HFFc6 (cell line): ENCODE results near the gene MAGEC1. TPM values are rescaled to one million over a fixed set of nuclear protein-coding genes. Genes with fewer than 3 reads are reported as not detected.

Experiments
- DNase-seq: peaks from one replicate; pipeline ENCODE4 v3.0.0-alpha.2; 2018
- H3K27ac Mint-ChIP-seq: 2 replicates; pipeline ENCODE4 v1.8.0; 2020; ENCODE audit warnings: mild to moderate bottlenecking, mixed read lengths
- H3K27me3 Mint-ChIP-seq: 2 replicates; pipeline ENCODE4 v1.8.0; 2021; ENCODE audit warnings: mild to moderate bottlenecking, moderate library complexity, mixed read lengths; ENCODE audit not compliant: insufficient read depth
- H3K36me3 Mint-ChIP-seq: 2 replicates; pipeline ENCODE4 v1.8.0; 2021; ENCODE audit warnings: low read depth, mixed read lengths
- H3K4me1 Mint-ChIP-seq: 2 replicates; pipeline ENCODE4 v1.8.0; 2020; ENCODE audit warnings: low read depth, mixed read lengths
- H3K4me3 Mint-ChIP-seq: 2 replicates; pipeline ENCODE4 v1.8.0; 2020; ENCODE audit warnings: mild to moderate bottlenecking, moderate library complexity, mixed read lengths
- H3K9me3 Mint-ChIP-seq: 2 replicates; pipeline ENCODE4 v1.8.0; 2020; ENCODE audit warnings: mild to moderate bottlenecking, mixed read lengths
- CTCF ChIP-seq: fragments of 200-600 bp; sonication (generic); IDR thresholded peaks from 2 replicates; pipeline ENCODE4 v1.5.0; 2021; ENCODE audit warnings: antibody characterized with exemption, mild to moderate bottlenecking
- total RNA-seq, 6 experiments: library from RNA; stranded (reverse); fragmentation: NEBNext Ultra II Directional; extraction: Animal tissue kit (Norgen Biotek cat#: 25700); gene quantifications; 2 replicates in 1 of 6; 3 replicates in 5 of 6; pipeline ENCODE4 v1.2.3, GENCODE V29; 2021

MAGEC1 gene
- total RNA-seq, 6 experiments from 2014 or later: 0.05 to 0.10 (median 0.07) TPM; not detected in 3

DNA sequence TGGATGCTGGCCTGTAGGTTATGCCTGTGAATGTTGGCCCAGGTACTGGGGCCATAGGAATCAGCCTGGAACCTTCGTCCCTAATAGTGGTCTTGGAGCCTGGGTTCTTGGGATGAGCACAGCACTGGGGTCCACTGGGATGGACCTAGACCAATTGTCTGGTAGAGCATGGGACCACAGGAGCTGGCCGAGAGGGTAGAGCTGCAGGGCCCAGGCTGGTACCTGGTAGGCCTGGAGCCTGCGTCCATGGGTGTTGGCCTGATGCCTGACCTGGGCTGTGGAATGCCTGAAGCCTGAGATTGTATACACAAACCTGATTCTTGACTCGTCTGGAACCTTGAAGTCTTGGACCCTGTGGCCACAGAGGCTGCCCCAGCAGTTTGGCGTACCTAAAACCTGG, 48.9 kb downstream of the MAGEC1 start:
- Mint-ChIP-seq H3K4me3 (no peak overlapping the region), H3K27ac (no peak overlapping the region), H3K27me3 (no peaks in the 10 kb centered on the region), H3K9me3 (peaks cover 4% of the 10 kb centered on the region; the same call in 1 of the 2 replicates), H3K36me3 (no peaks in the 10 kb centered on the region), H3K4me1 (no peaks in the 10 kb centered on the region)
- DNase-seq: no peak
- TF ChIP-seq CTCF: no peak

GRCh38 chrX:141958675-141959074, 55.0 kb downstream of the MAGEC1 start:
- no peak for TF ChIP-seq CTCF
- Mint-ChIP-seq H3K9me3 (no peaks in the 10 kb centered on the region), H3K36me3 (no peaks in the 10 kb centered on the region), H3K27me3 (no peaks in the 10 kb centered on the region), H3K4me1 (no peaks in the 10 kb centered on the region), H3K4me3 (no peak overlapping the region), H3K27ac (no peak overlapping the region)
- DNase-seq: no peak

Other genes starting within 250 kb of the MAGEC1 start
- gene SPANXD, start 205.2 kb upstream of the MAGEC1 start, total RNA-seq: 1 to 10 TPM in 4 of 6 experiments, not detected in 2; 2.4 to 3.1 (median 2.8) TPM
- gene MAGEC3, start 65.6 kb upstream of the MAGEC1 start, total RNA-seq: under 1 TPM in 1 of 6 experiments, not detected in 5; 0.24 TPM